Tibial artery (tissue), 4 donors: Measurements from ENCODE around the gene CMSS1.
A peak's percentile ranks its signal among the peaks of the same experiment; 100 is the strongest.

Experiments used
- DNase-seq, 2 donors: peaks; one replicate each; pipeline ENCODE4 v3.0.0-alpha.2; 2019
- H3K27ac ChIP-seq, 2 donors: fragments of 200-600 bp; sonication (generic) in 1 of 2; 1 replicate in 1 of 2; 2 replicates in 1 of 2; pipeline ENCODE4 v1.5.1; 2018 to 2019; ENCODE audit warnings: mild to moderate bottlenecking in 1 of 2
- H3K27me3 ChIP-seq, 2 donors: fragments of 200-600 bp; sonication (generic) in 1 of 2; one replicate each; pipeline versions ENCODE4 v1.5.1 to v1.6.0; 2016 to 2019
- H3K36me3 ChIP-seq, 3 donors: fragments of 200-600 bp; sonication (generic) in 2 of 3; one replicate each; pipeline ENCODE4 v1.5.1; 2016 to 2019; ENCODE audit warnings: mild to moderate bottlenecking in 2 of 3
- H3K4me1 ChIP-seq, 4 donors: fragments of 200-600 bp; sonication (generic) in 2 of 4; 1 replicate in 3 of 4; 2 replicates in 1 of 4; pipeline ENCODE4 v1.5.1; 2016 to 2019
- H3K4me3 ChIP-seq, 2 donors: fragments of 200-600 bp; sonication (generic) in 1 of 2; 1 replicate in 1 of 2; 2 replicates in 1 of 2; pipeline ENCODE4 v1.5.1; 2018 to 2019; ENCODE audit warnings: mild to moderate bottlenecking in 2 of 2
- H3K9me3 ChIP-seq, 3 donors: fragments of 200-600 bp; sonication (generic) in 1 of 3; one replicate each; pipeline ENCODE4 v1.5.1; 2016 to 2019
- CTCF ChIP-seq, 2 experiments: fragments of 200-600 bp in 1 of 2; fragments of 450-650 bp in 1 of 2; IDR thresholded peaks; one replicate each; pipeline ENCODE4 v1.5.1; 2017 to 2019; ENCODE audit warnings: antibody characterized with exemption in 2 of 2, mild to moderate bottlenecking in 1 of 2, moderate library complexity in 1 of 2
- intact Hi-C: fragments of 100-400 bp; cut with DNase I; formaldehyde crosslinking; loops from one replicate; pipeline ENCODE4 v1.15.0; 2023; ENCODE audit warnings: low total_unique reads

CMSS1 gene

DNA sequence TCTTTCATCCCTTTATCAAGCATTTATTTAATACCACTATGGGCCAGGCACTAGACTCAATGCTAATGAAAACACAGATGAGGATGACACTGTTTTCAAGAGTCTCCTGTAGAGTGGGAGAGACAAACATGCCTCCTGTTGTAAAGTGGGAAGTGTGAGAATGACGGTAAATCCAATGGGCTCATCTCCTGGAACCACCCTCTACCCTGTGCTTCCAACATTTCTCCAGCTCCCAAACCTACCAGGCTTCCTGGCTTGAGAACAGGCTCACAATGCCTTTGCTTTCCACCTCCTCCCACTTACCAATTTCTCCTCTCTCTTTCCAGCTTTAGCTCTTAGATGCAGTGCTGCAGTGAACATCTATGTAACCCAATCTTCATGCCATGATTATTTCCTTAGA is 389.0 kb downstream of the CMSS1 start:
- Histone ChIP-seq H3K9me3 (no peaks in the 10 kb centered on the region), H3K4me3 (no peak overlapping the region), H3K4me1 (peaks cover 0 to 20% (median 6%) of the 10 kb centered on the region in 4 donors), H3K27ac (no peak overlapping the region), H3K36me3 (no peaks in the 10 kb centered on the region), H3K27me3 (no peaks in the 10 kb centered on the region)
- no peak for TF ChIP-seq CTCF (IDR thresholded peaks at IDR 0.05)
- DNase-seq = no peak
- intact Hi-C loops = no loop called here

GRCh38 chr3:100207886-100208285 is 390.2 kb downstream of the CMSS1 start:
- TF ChIP-seq CTCF (IDR thresholded peaks at IDR 0.05) = no peak
- H3K4me1 ChIP-seq = peaks cover 0 to 20% (median 6%) of the 10 kb centered on the region in 4 donors
- no peaks in the 10 kb centered on the region for H3K27me3 ChIP-seq
- no peak for DNase-seq
- no peaks in the 10 kb centered on the region for H3K9me3 ChIP-seq
- H3K4me3 ChIP-seq = no peak overlapping the region
- intact Hi-C loops = no loop called here
- H3K36me3 ChIP-seq = no peaks in the 10 kb centered on the region
- H3K27ac ChIP-seq = no peak overlapping the region

DNA sequence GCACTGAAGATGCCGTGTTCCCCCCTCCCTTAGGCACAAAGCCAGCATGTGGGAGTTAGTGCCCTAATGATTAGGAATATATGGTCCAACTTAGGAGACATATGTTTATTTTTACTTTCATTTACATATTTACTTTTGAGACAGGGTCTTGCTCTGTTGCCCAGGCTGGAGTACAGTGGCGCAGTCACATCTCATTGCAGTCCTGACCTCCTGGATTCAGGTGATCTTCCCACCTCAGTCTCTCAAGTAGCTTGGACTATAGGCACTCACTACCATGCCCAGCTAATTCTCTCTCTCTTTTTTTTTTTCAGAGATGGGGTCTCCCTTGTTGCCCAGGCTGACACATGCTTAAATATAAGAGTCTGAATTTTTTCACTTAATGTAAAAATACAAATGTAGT is 391.5 kb downstream of the CMSS1 start:
- Histone ChIP-seq H3K9me3 (no peaks in the 10 kb centered on the region), H3K27ac (no peak overlapping the region), H3K27me3 (no peaks in the 10 kb centered on the region), H3K4me1 (peaks cover 0 to 20% (median 6%) of the 10 kb centered on the region in 4 donors), H3K4me3 (no peak overlapping the region), H3K36me3 (no peaks in the 10 kb centered on the region)
- no peak for TF ChIP-seq CTCF (IDR thresholded peaks at IDR 0.05)
- intact Hi-C loops = no loop called here
- no peak for DNase-seq

GRCh38 chr3:100209948-100210771 is 392.5 kb downstream of the CMSS1 start:
- intact Hi-C loops = no loop called here
- Histone ChIP-seq H3K27ac (peak overlapping the region; percentile 20 to 45), H3K27me3 (no peaks in the 10 kb centered on the region), H3K36me3 (no peaks in the 10 kb centered on the region), H3K4me1 (peaks cover 0 to 20% (median 6%) of the 10 kb centered on the region in 4 donors), H3K4me3 (no peak overlapping the region), H3K9me3 (no peaks in the 10 kb centered on the region)
- no peak for TF ChIP-seq CTCF (IDR thresholded peaks at IDR 0.05)
- DNase-seq = no peak

DNA sequence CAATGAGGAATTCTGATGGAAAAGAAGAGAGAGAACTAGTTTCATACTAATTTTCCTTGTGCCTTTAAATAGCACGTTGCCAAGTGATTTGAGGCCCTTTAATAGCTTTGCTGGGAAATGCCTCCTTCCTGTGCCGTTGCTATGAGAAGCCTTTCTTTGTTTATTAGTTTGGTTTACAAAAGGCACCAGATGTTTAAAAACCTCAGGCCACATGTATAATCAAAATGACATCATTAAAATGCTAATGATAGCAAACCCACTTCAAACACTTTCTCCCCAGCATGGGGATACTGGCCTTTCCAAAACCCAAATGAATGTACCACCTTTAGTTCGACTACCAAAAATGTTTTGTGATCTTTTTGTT is 393.1 kb downstream of the CMSS1 start:
- intact Hi-C loops = no loop called here
- no peak for DNase-seq
- Histone ChIP-seq H3K4me3 (no peak overlapping the region), H3K4me1 (peaks cover 0 to 20% (median 6%) of the 10 kb centered on the region in 4 donors), H3K27ac (peak overlapping the region; percentile 20 to 45), H3K27me3 (no peaks in the 10 kb centered on the region), H3K9me3 (no peaks in the 10 kb centered on the region), H3K36me3 (no peaks in the 10 kb centered on the region)
- TF ChIP-seq CTCF (IDR thresholded peaks at IDR 0.05) = no peak
